K562 (cell line): ENCODE measurements around the gene JAKMIP1. TPM values are rescaled to one million over a fixed set of nuclear protein-coding genes. Genes with fewer than 3 reads are reported as not detected.

Source experiments
- ADNP ChIP-seq: fragments of 200-800 bp; sonication (Bioruptor generic); IDR thresholded peaks from 2 replicates; pipeline ENCODE4 v1.6.1; 2016; ENCODE audit warnings: missing genetic modification characterization, missing compliant biosample characterization
- HBP1 ChIP-seq: fragments of 450-650 bp; formaldehyde crosslinking; IDR thresholded peaks from 2 replicates; pipeline ENCODE4 v1.4.0; 2022; ENCODE audit warnings: missing genetic modification characterization
- MEF2D ChIP-seq: conservative IDR thresholded peaks from 2 replicates; pipeline ENCODE4 v1.6.1; 2016; ENCODE audit warnings: low read depth, missing genetic modification characterization, missing compliant biosample characterization
- NFE2 ChIP-seq: IDR thresholded peaks from 2 replicates; pipeline ENCODE4 v1.6.1; 2014; ENCODE audit warnings: antibody characterized with exemption, low read depth
- NFE2L1 ChIP-seq: fragments of 450-650 bp; IDR thresholded peaks from 2 replicates; pipeline ENCODE4 v1.6.1; 2016; ENCODE audit warnings: missing genetic modification characterization, low read depth, mild to moderate bottlenecking, missing compliant biosample characterization, moderate library complexity, borderline replicate concordance
- SMAD3 ChIP-seq: fragments of 450-650 bp; formaldehyde crosslinking; conservative IDR thresholded peaks from 2 replicates; pipeline ENCODE4 v1.4.0; 2020; ENCODE audit warnings: mild to moderate bottlenecking
- SMARCB1 ChIP-seq: IDR thresholded peaks from 2 replicates; pipeline ENCODE4 v1.6.1; 2011; ENCODE audit warnings: improper control_type of control experiment, low read depth; ENCODE audit not compliant: insufficient read length
- TCF15 ChIP-seq: fragments of 250-450 bp; sonication (Bioruptor Pico); IDR thresholded peaks from 2 replicates; pipeline ENCODE4 v1.8.0; 2022; ENCODE audit warnings: moderate library complexity, mild to moderate bottlenecking, inconsistent platforms
- ZBTB7A ChIP-seq: IDR thresholded peaks from 2 replicates; pipeline ENCODE4 v1.6.1; 2011; ENCODE audit warnings: low read depth, mild to moderate bottlenecking, low read length, moderate library complexity, borderline replicate concordance; ENCODE audit not compliant: control insufficient read depth
- ZNF282 ChIP-seq: sonication (generic); formaldehyde crosslinking; IDR thresholded peaks from 2 replicates; pipeline ENCODE4 v1.8.1; 2023; ENCODE audit warnings: missing genetic modification reagents
- ZNF512 ChIP-seq: IDR thresholded peaks from 2 replicates; pipeline ENCODE4 v1.6.1; 2016; ENCODE audit warnings: missing genetic modification characterization, missing compliant biosample characterization
- polyA plus RNA-seq, 8 experiments: library from polyadenylated mRNA; depleted of rRNA in 4 of 8; stranded (reverse) in 5 of 8; unstranded in 3 of 8; fragments of >200 nt; fragmentation: Nextera tagmentation in 2 of 8; fragmentation: Illumina TruSeq in 1 of 8; extraction: Ambion mirVana in 2 of 8; extraction: Trizol in 1 of 8; gene quantifications; 2 replicates each; pipeline versions ENCODE4 v1.2.1 to v1.2.3, GENCODE V29; 2011 to 2014; ENCODE audit warnings: inconsistent platforms in 1 of 8, missing spikeins in 1 of 8
- total RNA-seq, 7 experiments: library from RNA; depleted of rRNA in 6 of 7; stranded (reverse); fragments of >200 nt in 6 of 7; fragmentation: Illumina TruSeq in 2 of 7; extraction: Trizol in 2 of 7; gene quantifications; 2 replicates each; pipeline versions ENCODE4 v1.2.1 to v1.2.3, GENCODE V29; 2011 to 2021; ENCODE audit warnings: low replicate concordance in 1 of 7
- TF ChIP-seq, protein P1 (sequence below): sonication (generic); formaldehyde crosslinking; IDR thresholded peaks from 2 replicates; pipeline ENCODE4 v1.8.0; 2023; ENCODE audit warnings: missing genetic modification reagents, mild to moderate bottlenecking, borderline replicate concordance
- TF ChIP-seq, protein P2 (sequence below): fragments of 250-450 bp; sonication (Bioruptor Pico); IDR thresholded peaks from 2 replicates; pipeline ENCODE4 v1.4.0; 2020; ENCODE audit warnings: mild to moderate bottlenecking, moderate library complexity, borderline replicate concordance

JAKMIP1 gene
- total and polyA plus RNA-seq, 9 of the 15 experiments (the other 6 are each of a cell fraction or from before 2014, with no cell fraction given): not detected

DNA sequence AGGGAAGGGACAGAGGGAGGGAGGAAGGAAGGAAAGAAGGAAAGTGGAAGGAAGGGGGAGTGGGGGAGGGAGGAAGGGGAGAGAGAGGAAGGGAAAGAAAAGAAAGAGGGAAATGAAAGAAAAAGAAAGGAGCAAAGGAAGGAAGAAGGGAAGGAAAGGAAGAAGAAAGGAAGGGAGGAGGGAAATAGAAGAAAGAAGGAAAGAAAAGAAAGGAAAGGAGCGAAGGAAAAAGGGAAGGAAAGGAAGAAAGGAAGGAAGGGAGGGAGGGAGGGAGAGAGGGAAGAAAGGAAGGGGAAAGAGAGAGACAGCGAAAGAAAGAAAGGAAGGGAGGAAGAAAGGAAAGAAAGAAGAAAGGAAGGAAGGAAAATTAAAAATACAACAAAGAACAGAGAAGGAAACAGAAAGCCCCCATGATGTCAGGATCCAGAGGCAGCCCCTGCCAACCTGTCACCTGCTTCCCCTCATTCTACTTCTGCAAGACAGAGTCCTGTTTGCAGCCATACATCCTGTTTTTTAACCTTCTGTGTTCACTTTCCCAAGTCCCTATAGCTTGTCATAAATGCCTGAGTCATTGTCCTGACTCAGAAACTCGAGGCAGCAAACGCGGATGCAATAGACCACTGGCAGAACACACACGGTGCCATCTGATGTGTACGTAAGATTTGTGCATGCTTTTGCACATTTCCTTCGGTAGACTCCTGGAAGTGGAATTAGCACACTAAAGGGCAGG is 105.2 kb downstream of the JAKMIP1 start (continued):
- peak; percentile 48 for TF ChIP-seq NFE2L1 (tag)
- no peak for TF ChIP-seq ADNP
- TF ChIP-seq, protein P1, sequence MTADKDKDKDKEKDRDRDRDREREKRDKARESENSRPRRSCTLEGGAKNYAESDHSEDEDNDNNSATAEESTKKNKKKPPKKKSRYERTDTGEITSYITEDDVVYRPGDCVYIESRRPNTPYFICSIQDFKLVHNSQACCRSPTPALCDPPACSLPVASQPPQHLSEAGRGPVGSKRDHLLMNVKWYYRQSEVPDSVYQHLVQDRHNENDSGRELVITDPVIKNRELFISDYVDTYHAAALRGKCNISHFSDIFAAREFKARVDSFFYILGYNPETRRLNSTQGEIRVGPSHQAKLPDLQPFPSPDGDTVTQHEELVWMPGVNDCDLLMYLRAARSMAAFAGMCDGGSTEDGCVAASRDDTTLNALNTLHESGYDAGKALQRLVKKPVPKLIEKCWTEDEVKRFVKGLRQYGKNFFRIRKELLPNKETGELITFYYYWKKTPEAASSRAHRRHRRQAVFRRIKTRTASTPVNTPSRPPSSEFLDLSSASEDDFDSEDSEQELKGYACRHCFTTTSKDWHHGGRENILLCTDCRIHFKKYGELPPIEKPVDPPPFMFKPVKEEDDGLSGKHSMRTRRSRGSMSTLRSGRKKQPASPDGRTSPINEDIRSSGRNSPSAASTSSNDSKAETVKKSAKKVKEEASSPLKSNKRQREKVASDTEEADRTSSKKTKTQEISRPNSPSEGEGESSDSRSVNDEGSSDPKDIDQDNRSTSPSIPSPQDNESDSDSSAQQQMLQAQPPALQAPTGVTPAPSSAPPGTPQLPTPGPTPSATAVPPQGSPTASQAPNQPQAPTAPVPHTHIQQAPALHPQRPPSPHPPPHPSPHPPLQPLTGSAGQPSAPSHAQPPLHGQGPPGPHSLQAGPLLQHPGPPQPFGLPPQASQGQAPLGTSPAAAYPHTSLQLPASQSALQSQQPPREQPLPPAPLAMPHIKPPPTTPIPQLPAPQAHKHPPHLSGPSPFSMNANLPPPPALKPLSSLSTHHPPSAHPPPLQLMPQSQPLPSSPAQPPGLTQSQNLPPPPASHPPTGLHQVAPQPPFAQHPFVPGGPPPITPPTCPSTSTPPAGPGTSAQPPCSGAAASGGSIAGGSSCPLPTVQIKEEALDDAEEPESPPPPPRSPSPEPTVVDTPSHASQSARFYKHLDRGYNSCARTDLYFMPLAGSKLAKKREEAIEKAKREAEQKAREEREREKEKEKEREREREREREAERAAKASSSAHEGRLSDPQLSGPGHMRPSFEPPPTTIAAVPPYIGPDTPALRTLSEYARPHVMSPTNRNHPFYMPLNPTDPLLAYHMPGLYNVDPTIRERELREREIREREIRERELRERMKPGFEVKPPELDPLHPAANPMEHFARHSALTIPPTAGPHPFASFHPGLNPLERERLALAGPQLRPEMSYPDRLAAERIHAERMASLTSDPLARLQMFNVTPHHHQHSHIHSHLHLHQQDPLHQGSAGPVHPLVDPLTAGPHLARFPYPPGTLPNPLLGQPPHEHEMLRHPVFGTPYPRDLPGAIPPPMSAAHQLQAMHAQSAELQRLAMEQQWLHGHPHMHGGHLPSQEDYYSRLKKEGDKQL (CRISPR knock-in tag): no peak
- TF ChIP-seq, protein P2, sequence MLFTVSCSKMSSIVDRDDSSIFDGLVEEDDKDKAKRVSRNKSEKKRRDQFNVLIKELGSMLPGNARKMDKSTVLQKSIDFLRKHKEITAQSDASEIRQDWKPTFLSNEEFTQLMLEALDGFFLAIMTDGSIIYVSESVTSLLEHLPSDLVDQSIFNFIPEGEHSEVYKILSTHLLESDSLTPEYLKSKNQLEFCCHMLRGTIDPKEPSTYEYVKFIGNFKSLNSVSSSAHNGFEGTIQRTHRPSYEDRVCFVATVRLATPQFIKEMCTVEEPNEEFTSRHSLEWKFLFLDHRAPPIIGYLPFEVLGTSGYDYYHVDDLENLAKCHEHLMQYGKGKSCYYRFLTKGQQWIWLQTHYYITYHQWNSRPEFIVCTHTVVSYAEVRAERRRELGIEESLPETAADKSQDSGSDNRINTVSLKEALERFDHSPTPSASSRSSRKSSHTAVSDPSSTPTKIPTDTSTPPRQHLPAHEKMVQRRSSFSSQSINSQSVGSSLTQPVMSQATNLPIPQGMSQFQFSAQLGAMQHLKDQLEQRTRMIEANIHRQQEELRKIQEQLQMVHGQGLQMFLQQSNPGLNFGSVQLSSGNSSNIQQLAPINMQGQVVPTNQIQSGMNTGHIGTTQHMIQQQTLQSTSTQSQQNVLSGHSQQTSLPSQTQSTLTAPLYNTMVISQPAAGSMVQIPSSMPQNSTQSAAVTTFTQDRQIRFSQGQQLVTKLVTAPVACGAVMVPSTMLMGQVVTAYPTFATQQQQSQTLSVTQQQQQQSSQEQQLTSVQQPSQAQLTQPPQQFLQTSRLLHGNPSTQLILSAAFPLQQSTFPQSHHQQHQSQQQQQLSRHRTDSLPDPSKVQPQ: no peak
- no peak for TF ChIP-seq SMARCB1
- TF ChIP-seq TCF15 (CRISPR knock-in tag): no peak
- no peak for TF ChIP-seq HBP1
- no peak for TF ChIP-seq SMAD3 (CRISPR knock-in tag)
- TF ChIP-seq NFE2: peak; percentile 51
- TF ChIP-seq ZNF282 (CRISPR knock-in tag): no peak
- TF ChIP-seq MEF2D (tag): no peak
- TF ChIP-seq ZBTB7A: no peak
- peak; percentile 95 for TF ChIP-seq ZNF512 (tag)
